PFSK-1 (cell line): ENCODE measurements around the gene KNL1.

Experiments used
- POLR2AphosphoS5 ChIP-seq: IDR thresholded peaks from 2 replicates; pipeline ENCODE4 v1.6.1; 2012; ENCODE audit warnings: low read depth, mild to moderate bottlenecking, control low read depth, low read length, moderate library complexity
- TAF1 ChIP-seq: IDR thresholded peaks from 2 replicates; pipeline ENCODE4 v1.6.1; 2012; ENCODE audit warnings: low read length, control low read depth, borderline replicate concordance; ENCODE audit not compliant: insufficient read depth

DNA sequence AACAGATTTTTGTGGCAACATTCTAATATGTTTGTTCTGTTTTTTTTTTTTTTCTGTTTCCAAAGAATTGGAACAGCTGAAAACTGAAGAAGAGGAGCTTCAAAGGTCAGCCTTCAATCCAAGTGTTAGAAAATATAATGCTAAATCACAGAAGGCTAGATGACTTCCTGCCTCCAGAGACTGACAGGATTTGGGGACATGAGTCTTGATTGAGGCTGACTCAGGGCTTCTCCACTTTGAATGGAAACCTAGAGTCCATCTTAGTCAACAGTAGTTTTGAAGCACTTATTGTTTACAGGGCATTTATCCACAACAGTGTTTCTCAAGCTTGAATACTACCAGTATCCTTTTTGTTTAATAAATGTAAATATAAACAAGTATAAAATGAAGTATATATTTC, 56.4 kb downstream of the KNL1 start:
- no peak for TF ChIP-seq TAF1
- no peak for TF ChIP-seq POLR2AphosphoS5
